ENCODE data around the gene TRAK1. TPM values are rescaled to one million over a fixed set of nuclear protein-coding genes. Genes with fewer than 3 reads are reported as not detected.

TRAK1 gene
- total RNA-seq, 2 experiments from 2014 or later = 23.7 to 24.1 TPM

DNA sequence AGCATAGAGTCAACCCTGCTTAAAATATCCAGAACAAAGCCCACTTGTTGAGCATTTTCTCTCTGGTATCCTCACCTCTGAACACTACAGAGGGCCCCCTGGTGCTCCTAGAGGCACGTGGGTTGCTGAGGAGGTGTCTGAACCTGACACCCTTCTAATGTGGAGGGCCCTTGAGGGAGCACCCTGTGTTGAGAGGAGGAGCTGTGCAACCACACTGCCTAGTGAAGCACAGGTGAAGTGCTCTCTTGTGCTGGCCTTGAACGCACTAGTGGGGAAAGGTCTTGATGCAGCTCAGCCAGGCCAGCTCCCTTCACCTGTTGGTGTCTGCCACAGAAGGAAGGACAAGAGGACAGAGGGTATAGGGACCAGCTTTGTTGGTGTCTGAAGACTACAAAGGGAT lies 122.9 kb downstream of the TRAK1 start:
- peak overlapping the region; percentile 92 for H3K27ac Mint-ChIP-seq
- H3K9me3 Mint-ChIP-seq = no peaks in the 10 kb centered on the region
- ChIA-PET POLR2A (interaction anchor here (0.6 kb wide), 1 partner anchor 131 kb away, joined by 3 read pairs; no protein-coding TSS in a partner anchor), CTCF (no interaction called here)
- peaks cover 52% of the 10 kb centered on the region for H3K36me3 Mint-ChIP-seq (ENCODE audit: low read depth)
- H3K27me3 Mint-ChIP-seq = no peaks in the 10 kb centered on the region
- peaks cover 73% of the 10 kb centered on the region for H3K4me1 Mint-ChIP-seq
- H3K4me3 Mint-ChIP-seq = peak overlapping the region; percentile 47
- DNase-seq = peak; percentile 18

DNA sequence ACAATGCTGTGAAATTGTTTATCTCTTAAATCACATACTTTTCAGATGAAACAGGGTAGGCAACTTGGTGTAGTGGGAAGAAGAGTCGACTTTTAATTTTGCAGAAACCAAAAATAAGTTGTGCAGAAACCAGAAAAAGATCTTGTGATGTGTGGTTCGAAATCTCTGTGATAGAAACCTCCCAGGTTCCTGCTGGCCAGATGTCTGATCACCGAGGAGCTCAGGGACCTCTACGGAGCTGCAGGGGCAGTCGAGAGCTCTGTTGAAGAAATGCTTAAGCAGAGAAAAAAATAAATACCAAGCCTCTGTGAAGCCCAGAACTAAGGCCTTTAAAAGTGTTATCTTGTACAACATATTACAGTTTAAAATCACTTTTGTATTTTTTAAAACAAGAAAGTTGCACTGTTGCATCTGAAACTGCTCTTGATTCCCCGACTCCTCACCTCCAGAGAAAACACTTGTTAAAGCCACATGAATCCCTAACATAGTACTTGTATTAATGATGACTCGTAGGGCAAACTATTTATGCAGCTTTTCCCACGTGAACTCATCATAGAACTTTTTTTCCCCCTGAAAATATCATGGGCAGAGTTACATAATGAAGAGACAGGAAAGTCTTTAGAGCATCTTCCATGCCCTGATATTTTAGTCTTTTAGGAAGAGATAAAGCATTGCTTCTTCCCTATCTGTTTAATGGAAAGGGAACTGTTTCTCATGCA lies 123.6 kb downstream of the TRAK1 start:
- POLR2A ChIA-PET = interaction anchor here (0.6 kb wide), 1 partner anchor 132 kb away, joined by 3 read pairs; no protein-coding TSS in a partner anchor

DNA sequence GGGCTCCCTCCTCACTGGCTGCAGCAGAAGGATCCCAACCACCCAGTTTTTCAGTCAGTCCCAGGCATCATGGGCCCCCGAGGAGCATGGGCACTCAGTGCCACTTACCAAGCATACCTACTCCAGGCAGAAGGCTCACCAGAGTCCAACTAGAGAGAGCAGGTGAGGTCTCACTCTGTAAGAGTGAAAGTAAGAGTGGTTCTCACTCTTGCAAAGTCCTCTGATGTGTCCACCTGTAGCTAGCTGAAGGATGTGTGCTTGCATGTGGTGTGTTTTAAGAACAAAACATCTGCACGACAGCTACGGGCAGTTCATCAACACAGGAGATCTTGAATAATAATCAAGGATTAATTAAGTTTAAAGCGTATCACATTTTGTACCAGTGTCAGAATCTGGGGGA lies 125.1 kb downstream of the TRAK1 start:
- Mint-ChIP-seq H3K36me3 (ENCODE audit: low read depth) (peaks cover 42% of the 10 kb centered on the region), H3K4me1 (peaks cover 79% of the 10 kb centered on the region), H3K9me3 (no peaks in the 10 kb centered on the region), H3K27ac (peak overlapping the region; percentile 86), H3K27me3 (no peaks in the 10 kb centered on the region), H3K4me3 (peak overlapping the region; percentile 52)
- CTCF ChIA-PET = no interaction called here
- POLR2A ChIA-PET = no interaction called here
- DNase-seq = peak; percentile 40

More for the DNA sequence above, 123.6 kb downstream of the TRAK1 start:
- Mint-ChIP-seq H3K4me3 (no peak overlapping the region), H3K27ac (peak overlapping the region; percentile 92), H3K27me3 (no peaks in the 10 kb centered on the region), H3K4me1 (peaks cover 75% of the 10 kb centered on the region), H3K36me3 (ENCODE audit: low read depth) (peaks cover 47% of the 10 kb centered on the region), H3K9me3 (no peaks in the 10 kb centered on the region)
- CTCF ChIA-PET = interaction anchor here (1.1 kb wide), 1 partner anchor 9 kb away, joined by 3 read pairs; no protein-coding TSS in a partner anchor
- no peak for DNase-seq

DNA sequence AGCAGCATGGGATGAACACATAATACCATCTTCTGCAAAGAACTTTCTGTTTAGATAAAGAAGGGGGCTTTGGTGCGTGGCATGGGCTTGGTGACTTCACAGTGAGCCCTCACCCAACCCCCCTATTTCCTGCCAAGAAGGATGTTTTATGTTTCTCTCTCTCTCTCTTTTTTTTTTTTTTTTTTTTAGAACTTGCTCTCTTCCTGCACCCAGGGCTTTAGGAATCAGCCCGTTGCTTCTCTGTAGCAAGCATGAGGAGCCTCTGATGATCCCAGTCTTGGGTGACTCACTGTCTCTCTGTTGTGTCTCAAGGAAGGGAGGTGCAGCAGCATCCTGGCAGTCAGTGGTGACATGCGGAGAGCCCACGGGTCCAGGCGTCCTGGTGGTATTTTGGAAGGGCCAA lies 125.8 kb downstream of the TRAK1 start:
- Mint-ChIP-seq H3K27me3 (no peaks in the 10 kb centered on the region), H3K4me1 (peaks cover 73% of the 10 kb centered on the region), H3K9me3 (no peaks in the 10 kb centered on the region), H3K4me3 (peak overlapping the region; percentile 52), H3K27ac (peak overlapping the region; percentile 86), H3K36me3 (ENCODE audit: low read depth) (peaks cover 36% of the 10 kb centered on the region)
- ChIA-PET CTCF (no interaction called here), POLR2A (interaction anchor here (0.6 kb wide), 1 partner anchor 1775 kb away, joined by 3 read pairs; no protein-coding TSS in a partner anchor)
- DNase-seq = peak; percentile 53

DNA sequence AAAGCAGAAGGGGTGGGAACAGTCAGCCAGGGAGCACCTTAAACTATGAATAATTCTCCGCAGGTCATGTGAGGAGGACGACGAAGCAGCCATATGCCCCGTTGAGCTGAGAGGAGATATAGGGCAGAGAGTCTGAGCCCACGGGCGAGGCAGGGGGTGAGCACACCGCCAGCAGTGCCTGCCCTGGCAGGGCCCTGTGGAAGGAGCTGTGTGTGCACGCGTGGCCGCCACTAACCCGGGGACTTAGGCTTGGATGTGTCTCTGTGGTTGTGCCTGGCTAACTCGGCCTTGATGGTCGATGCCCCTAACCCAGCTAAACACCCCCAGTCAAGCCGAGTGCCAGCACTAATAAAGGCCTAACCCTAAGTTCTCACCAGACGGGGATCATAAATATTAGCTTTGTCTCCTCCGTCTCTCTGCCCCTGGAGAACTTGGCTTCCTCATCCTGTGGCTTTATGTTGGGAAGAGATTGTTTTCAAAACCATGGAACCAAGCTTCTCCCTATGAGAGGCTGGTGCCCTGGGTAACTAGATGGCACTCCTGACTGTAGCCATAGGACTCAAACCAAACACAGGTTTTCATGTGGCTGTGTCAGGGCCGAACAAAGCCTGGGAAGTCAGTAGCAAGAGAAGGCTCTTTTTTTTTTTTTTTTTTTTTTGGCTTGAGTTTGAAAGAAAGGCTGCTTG lies 129.4 kb downstream of the TRAK1 start:
- no peak for DNase-seq
- Mint-ChIP-seq H3K4me3 (no peak overlapping the region), H3K4me1 (peaks cover 39% of the 10 kb centered on the region), H3K9me3 (no peaks in the 10 kb centered on the region), H3K27me3 (no peaks in the 10 kb centered on the region), H3K36me3 (ENCODE audit: low read depth) (peaks cover 32% of the 10 kb centered on the region), H3K27ac (no peak overlapping the region)
- ChIA-PET CTCF (no interaction called here), POLR2A (no interaction called here)

DNA sequence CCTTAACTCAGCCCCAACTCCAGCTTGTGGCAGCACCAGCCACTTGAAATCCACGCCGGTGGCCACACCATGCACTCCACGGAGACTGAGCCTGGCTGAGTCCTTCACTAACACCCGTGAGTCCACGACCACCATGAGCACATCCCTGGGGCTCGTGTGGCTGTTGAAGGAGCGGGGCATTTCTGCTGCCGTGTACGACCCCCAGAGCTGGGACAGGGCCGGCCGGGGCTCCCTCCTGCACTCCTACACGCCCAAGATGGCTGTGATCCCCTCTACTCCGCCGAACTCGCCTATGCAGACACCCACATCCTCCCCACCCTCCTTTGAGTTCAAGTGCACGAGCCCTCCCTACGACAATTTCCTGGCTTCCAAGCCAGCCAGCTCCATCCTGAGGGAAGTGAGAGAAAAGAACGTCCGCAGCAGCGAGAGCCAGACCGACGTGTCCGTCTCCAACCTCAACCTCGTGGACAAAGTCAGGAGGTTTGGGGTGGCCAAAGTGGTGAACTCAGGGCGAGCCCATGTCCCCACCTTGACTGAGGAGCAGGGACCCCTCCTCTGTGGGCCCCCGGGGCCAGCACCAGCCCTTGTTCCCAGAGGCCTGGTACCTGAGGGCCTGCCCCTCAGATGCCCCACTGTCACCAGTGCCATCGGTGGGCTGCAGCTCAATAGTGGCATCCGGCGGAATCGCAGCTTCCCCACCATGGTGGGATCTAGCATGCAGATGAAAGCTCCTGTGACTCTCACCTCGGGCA lies 132.0 kb downstream of the TRAK1 start:
- no peak overlapping the region for H3K4me3 Mint-ChIP-seq
- peaks cover 29% of the 10 kb centered on the region for H3K36me3 Mint-ChIP-seq (ENCODE audit: low read depth)
- DNase-seq = no peak
- CTCF ChIA-PET = interaction anchor here (0.6 to 0.9 kb wide), 2 partner anchors 24 to 1397 kb away, joined by 3 read pairs; no protein-coding TSS in a partner anchor
- no peaks in the 10 kb centered on the region for H3K27me3 Mint-ChIP-seq
- POLR2A ChIA-PET = no interaction called here
- H3K4me1 Mint-ChIP-seq = peaks cover 25% of the 10 kb centered on the region
- no peaks in the 10 kb centered on the region for H3K9me3 Mint-ChIP-seq
- H3K27ac Mint-ChIP-seq = peak overlapping the region; percentile 64

DNA sequence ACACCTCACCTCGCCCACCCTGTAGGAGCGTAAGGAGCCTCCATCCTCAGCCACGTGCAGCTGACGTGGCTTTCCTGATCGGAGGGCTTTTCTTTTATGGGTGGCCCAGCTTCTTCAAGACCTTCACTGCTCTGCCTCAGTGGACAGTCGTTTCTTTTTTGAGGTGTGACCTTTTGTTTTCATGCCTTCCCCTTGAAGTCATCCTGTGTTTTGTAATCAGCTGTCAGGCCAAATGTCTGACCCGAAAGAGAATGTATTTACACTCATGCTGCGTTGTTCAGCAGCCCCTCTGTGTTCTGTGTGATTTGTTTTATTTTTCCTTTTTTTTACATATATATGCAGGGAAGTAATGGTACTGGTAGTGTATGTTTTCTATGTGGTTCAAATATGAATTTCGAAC lies 133.0 kb downstream of the TRAK1 start:
- Mint-ChIP-seq H3K27me3 (peaks cover 3% of the 10 kb centered on the region), H3K27ac (no peak overlapping the region), H3K36me3 (ENCODE audit: low read depth) (peaks cover 27% of the 10 kb centered on the region), H3K9me3 (no peaks in the 10 kb centered on the region), H3K4me1 (peaks cover 20% of the 10 kb centered on the region), H3K4me3 (no peak overlapping the region)
- POLR2A ChIA-PET = no interaction called here
- CTCF ChIA-PET = interaction anchor here (0.9 kb wide), 1 partner anchor 9 kb away, joined by 3 read pairs; no protein-coding TSS in a partner anchor
- no peak for DNase-seq

DNA sequence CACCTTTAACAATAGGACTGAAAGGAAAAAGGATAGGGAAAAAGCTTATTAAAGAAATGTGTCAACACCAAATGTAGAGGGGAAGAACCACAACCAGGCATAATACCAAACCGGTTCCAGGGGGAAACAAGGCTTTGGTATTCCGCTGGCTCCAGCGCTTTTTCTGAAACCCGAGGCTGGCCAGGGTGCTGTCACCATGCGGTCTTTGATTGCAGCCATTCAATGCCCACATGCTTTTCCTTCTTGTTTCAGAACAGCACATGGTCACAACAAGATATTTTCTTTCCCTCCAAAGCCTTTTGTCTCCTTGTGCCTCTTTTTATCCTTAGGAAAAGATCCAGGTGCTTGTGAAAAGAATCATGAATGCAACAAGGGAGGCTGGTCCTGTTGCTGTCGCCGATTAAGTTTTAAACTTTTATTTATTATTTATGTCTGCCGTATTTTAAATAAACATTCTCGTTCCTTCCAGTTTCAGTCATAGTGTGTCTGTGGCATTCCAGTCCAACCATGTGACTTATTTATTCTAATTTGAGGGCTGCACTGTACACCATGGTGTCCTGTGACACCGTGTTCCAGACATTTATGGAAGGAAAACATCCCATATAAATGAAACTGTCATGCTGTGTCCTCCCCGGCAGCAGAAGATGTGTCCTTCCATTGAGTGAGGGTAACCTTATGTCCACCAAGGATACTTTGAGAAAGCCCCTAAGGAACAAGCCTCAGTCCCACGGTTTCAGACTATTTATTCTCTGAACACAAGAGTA lies 133.7 kb downstream of the TRAK1 start:
- no peak overlapping the region for H3K4me3 Mint-ChIP-seq
- POLR2A ChIA-PET = no interaction called here
- peaks cover 18% of the 10 kb centered on the region for H3K4me1 Mint-ChIP-seq
- peaks cover 27% of the 10 kb centered on the region for H3K36me3 Mint-ChIP-seq (ENCODE audit: low read depth)
- H3K27ac Mint-ChIP-seq = no peak overlapping the region
- no peak for DNase-seq
- H3K9me3 Mint-ChIP-seq = no peaks in the 10 kb centered on the region
- peaks cover 3% of the 10 kb centered on the region for H3K27me3 Mint-ChIP-seq
- CTCF ChIA-PET = no interaction called here

DNA sequence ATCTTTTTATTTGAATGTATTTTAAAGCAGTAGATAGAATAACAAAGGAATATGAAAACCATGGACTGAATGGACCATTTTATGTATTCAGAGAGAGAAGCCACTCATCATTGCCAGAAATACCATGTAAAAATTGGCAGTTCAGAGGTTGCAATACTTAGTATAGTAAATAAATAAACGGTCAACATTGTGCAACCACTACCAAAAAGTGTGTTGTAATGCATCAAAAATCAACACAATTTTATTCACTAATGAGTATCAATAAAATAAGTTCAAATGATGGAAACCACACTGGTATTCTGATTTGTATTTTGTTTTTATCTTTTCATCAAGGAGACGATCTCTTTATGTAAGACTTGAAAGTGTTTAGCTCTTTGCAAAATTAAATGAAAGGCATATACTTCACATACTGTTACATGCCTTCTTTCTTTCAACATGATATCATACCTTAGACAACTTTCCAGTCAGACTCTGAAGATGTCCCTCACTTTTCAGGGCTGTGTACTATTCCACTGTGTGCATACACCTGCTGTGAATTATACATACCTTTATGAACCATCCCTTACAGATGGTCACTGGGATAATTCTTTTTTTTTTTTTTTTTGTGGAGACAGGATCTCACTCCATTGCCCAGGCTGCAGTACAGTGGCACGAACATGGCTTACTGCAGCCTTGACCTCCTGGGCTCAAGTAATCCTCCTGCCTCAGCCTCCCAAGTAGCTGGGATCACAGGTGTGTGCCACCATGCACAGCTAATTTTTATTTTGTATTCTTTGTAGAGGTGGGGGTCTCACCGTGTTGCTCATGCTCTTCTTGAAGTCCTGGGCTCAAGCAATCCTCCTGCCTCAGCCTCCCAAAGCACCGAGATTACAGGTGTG lies 134.6 kb downstream of the TRAK1 start:
- peaks cover 4% of the 10 kb centered on the region for H3K27me3 Mint-ChIP-seq
- no peak for DNase-seq
- no peak overlapping the region for H3K27ac Mint-ChIP-seq
- H3K9me3 Mint-ChIP-seq = no peaks in the 10 kb centered on the region
- no peak overlapping the region for H3K4me3 Mint-ChIP-seq
- peaks cover 14% of the 10 kb centered on the region for H3K4me1 Mint-ChIP-seq
- ChIA-PET POLR2A (no interaction called here), CTCF (no interaction called here)
- H3K36me3 Mint-ChIP-seq (ENCODE audit: low read depth) = peaks cover 19% of the 10 kb centered on the region

DNA sequence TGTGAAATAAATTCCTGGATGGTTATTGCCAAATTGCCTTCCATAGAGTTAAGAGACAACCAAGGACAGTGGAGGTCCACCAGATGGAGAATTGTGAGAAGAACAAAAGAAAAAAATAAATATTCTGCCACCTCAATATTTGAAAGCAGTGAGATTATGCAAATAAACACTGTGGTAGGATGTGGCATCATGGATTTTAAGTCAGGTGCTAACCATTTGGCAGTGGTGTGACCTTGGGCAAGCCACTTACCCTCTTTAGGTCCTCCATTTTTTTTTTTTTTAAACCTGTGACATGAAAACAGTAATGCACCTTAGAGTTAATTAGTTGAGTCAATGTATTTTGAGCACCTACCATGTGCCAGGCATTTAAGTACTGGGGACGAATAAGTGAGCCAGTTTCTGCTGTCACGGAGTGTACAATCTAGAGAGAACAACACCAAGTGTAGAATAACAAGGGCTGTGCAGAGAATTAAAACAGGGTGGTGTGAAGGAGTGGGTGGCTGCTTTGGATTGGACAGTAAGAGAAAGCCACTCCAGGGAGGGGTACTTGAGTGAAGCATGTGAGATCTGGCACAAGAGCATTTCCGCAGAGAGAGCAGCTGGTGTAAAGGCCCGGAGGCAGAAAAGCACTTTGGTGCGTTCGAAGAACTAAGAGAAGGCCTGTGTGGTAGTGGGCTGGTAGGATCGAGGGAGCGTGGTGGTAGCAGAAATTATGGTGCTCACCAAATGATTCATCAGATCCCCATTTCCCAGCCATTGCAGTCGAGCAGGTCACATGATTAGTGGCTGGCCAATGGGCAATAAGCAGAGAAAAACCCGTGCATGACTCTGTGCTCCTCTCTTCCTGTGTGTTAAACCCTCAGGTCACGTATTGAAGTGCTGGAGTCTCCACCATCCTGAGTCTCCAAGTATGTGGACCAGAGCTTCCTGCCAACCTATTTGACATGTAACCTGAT lies 135.6 kb downstream of the TRAK1 start:
- H3K9me3 Mint-ChIP-seq = no peaks in the 10 kb centered on the region
- DNase-seq = no peak
- ChIA-PET CTCF (no interaction called here), POLR2A (no interaction called here)
- peaks cover 14% of the 10 kb centered on the region for H3K4me1 Mint-ChIP-seq
- peaks cover 4% of the 10 kb centered on the region for H3K27me3 Mint-ChIP-seq
- H3K4me3 Mint-ChIP-seq = no peak overlapping the region
- H3K27ac Mint-ChIP-seq = no peak overlapping the region
- peaks cover 18% of the 10 kb centered on the region for H3K36me3 Mint-ChIP-seq (ENCODE audit: low read depth)

DNA sequence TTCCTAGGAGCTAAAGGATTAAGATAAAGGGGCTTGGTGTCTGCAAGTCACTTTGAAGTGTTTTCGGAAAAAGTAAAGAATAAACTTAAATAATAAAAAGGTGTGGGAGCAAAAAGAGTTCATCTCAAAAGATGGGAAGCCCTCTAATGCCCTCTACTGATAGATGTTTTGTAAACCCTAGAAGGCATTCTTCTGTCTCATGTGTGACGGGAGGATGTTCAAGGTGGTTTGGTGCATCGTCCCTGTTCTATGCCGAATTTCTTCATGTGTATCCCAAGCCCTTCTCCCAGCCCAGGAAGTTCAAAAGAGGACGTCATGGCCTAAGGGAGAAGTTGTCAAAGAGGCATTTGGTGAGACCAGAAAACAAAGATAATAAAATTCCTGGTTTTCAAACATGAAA lies 137.6 kb downstream of the TRAK1 start:
- Mint-ChIP-seq H3K9me3 (no peaks in the 10 kb centered on the region), H3K4me3 (no peak overlapping the region), H3K27me3 (peaks cover 4% of the 10 kb centered on the region), H3K4me1 (peaks cover 14% of the 10 kb centered on the region), H3K36me3 (ENCODE audit: low read depth) (peaks cover 16% of the 10 kb centered on the region), H3K27ac (no peak overlapping the region)
- DNase-seq = peak; percentile 13
- CTCF ChIA-PET = interaction anchor here (1.7 kb wide), 1 partner anchor 25 kb away, joined by 3 read pairs; no protein-coding TSS in a partner anchor
- POLR2A ChIA-PET = no interaction called here

All from activated CD4-positive, alpha-beta T cell treated with anti-CD3 and anti-CD28 coated beads, Interleukin-2, amount 10 ng/mL, durations not matched to agents 7 days and 5 days (primary cell).